GM12892 (cell line): ENCODE results near the gene POLR2A.

Experiments
- DNase-seq: peaks from one replicate; pipeline ENCODE4 v3.0.0; 2011; ENCODE audit not compliant: insufficient read length
- FAIRE-seq: peaks from 2 replicates; lab custom pipeline; 2011; peaks lifted over from hg19 to GRCh38; lab: Jason Lieb, UNC
- POLR2A ChIP-seq: IDR thresholded peaks from 2 replicates; pipeline ENCODE4 v1.6.1; 2011; ENCODE audit warnings: low read depth, low read length, control low read depth
- POLR2AphosphoS5 ChIP-seq: IDR thresholded peaks from 2 replicates; pipeline ENCODE4 v1.6.1; 2011; ENCODE audit warnings: low read depth, low read length, control low read depth
- TAF1 ChIP-seq: IDR thresholded peaks from 2 replicates; pipeline ENCODE4 v1.6.1; 2011; ENCODE audit warnings: low read depth, mild to moderate bottlenecking, control low read depth, low read length, borderline replicate concordance

The POLR2A gene

DNA sequence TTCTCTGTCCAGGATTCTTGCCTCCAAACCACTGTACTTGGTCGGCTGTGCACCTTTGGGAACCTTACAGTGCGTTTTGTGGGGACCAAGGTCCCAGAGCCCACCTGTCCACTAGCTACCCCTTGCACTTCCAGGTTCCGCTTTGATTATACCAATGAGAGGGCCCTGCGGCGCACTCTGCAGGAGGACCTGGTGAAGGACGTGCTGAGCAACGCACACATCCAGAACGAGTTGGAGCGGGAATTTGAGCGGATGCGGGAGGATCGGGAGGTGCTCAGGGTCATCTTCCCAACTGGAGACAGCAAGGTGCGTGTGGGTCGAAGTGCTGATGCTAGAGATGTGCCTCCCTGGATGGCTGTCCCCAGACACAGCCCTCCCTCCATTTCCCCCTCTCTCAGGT lies 18.8 kb downstream of the POLR2A start:
- TF ChIP-seq POLR2A (no peak), POLR2AphosphoS5 (peak; percentile 46; the same call in 1 of the 2 replicates)
- FAIRE-seq (no peak), DNase-seq (no peak)

DNA sequence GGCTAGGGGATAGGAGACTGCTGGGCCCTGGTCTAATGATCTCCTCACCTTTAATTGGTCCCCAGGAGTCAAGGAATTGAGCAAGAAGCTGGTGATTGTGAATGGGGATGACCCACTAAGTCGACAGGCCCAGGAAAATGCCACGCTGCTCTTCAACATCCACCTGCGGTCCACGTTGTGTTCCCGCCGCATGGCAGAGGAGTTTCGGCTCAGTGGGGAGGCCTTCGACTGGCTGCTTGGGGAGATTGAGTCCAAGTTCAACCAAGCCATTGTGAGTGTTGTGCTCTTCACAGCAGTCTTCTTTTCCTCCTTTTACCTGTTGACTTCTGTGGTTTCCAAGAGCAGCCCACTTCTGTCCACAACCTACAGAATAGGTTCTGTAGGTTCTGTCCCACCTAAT lies 19.4 kb downstream of the POLR2A start:
- TF ChIP-seq POLR2A (no peak), POLR2AphosphoS5 (no peak), TAF1 (no peak)
- FAIRE-seq (no peak), DNase-seq (no peak)

GRCh38 chr17:7508145-7508544 lies 24.0 kb downstream of the POLR2A start:
- TF ChIP-seq POLR2A (no peak), POLR2AphosphoS5 (no peak), TAF1 (no peak)
- no peak for FAIRE-seq
- no peak for DNase-seq

DNA sequence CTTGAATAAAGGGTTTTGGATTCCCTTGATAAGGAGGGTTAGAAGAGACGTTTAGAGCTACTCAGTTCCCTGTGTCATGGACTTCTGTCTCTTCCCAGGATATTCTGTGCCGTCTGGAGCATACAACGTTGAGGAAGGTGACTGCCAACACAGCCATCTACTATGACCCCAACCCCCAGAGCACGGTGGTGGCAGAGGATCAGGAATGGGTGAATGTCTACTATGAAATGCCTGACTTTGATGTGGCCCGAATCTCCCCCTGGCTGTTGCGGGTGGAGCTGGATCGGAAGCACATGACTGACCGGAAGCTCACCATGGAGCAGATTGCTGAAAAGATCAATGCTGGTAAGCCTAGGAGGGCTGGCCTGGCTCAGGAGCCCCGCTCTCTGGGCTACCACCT lies 24.7 kb downstream of the POLR2A start:
- TF ChIP-seq TAF1 (no peak), POLR2AphosphoS5 (no peak; the same call in 1 of the 2 replicates), POLR2A (no peak)
- FAIRE-seq (no peak), DNase-seq (no peak)

DNA sequence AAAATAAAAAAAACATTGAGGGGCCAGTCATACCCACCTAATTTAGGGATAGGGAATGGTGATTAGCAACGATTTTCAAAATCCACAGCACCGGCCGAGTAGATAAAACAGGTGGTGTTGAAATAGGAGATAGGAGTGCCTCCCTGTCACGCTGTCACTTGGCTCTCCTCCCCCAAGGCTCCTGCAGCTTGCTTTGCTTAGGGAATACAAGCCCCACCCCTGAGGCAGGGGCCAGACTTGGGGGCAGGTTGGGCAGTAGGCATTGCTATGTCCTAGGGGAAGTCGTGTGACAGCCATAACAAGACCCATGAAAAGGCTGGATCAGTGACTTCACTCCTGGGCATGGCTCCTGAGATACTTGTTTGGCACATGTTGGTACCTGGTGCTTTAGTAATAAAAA lies 25.8 kb downstream of the POLR2A start:
- DNase-seq (no peak), FAIRE-seq (no peak)
- no peak for TF ChIP-seq TAF1
- TF ChIP-seq POLR2AphosphoS5: no peak
- TF ChIP-seq POLR2A: no peak; the same call in 1 of the 2 replicates

DNA sequence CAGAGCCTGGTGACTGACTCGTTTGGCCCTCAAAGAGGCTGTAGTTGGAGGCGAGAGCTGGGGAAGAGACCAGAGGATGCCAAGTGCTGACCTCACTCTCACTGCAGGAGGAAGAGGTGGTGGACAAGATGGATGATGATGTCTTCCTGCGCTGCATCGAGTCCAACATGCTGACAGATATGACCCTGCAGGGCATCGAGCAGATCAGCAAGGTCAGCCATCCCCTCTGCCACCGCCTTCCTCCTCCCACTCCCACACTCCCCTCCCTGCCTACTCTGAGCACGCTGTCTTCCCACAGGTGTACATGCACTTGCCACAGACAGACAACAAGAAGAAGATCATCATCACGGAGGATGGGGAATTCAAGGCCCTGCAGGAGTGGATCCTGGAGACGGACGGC lies 26.9 kb downstream of the POLR2A start:
- FAIRE-seq (no peak), DNase-seq (no peak)
- TF ChIP-seq POLR2AphosphoS5 (peak; percentile 48; the same call in 1 of the 2 replicates), POLR2A (no peak; the same call in 1 of the 2 replicates)

GRCh38 chr17:7512105-7512504 lies 27.9 kb downstream of the POLR2A start:
- no peak for FAIRE-seq
- no peak for DNase-seq
- no peak for TF ChIP-seq TAF1
- TF ChIP-seq POLR2AphosphoS5: peak; percentile 28; the same call in 1 of the 2 replicates
- TF ChIP-seq POLR2A: peak; percentile 36; the same call in 1 of the 2 replicates

- DNase-seq: no peak
- TF ChIP-seq TAF1: no peak
- TF ChIP-seq POLR2A: no peak
- TF ChIP-seq POLR2AphosphoS5: peak; percentile 8; the same call in 1 of the 2 replicates
- FAIRE-seq: no peak
Measured at GRCh38 chr17:7512824-7513540, 28.8 kb downstream of the POLR2A start.

DNA sequence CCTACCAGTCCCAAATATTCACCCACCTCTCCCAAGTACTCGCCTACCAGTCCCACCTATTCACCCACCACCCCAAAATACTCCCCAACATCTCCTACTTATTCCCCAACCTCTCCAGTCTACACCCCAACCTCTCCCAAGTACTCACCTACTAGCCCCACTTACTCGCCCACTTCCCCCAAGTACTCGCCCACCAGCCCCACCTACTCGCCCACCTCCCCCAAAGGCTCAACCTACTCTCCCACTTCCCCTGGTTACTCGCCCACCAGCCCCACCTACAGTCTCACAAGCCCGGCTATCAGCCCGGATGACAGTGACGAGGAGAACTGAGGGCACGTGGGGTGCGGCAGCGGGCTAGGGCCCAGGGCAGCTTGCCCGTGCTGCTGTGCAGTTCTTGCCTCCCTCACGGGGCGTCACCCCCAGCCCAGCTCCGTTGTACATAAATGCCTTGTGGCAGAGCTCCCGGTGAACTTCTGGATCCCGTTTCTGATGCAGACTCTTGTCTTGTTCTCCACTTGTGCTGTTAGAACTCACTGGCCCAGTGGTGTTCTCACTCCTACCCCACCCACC lies 29.8 kb downstream of the POLR2A start:
- TF ChIP-seq TAF1: no peak
- peak; percentile 33; the same call in 1 of the 2 replicates for TF ChIP-seq POLR2AphosphoS5
- no peak for TF ChIP-seq POLR2A
- no peak for FAIRE-seq
- no peak for DNase-seq

DNA sequence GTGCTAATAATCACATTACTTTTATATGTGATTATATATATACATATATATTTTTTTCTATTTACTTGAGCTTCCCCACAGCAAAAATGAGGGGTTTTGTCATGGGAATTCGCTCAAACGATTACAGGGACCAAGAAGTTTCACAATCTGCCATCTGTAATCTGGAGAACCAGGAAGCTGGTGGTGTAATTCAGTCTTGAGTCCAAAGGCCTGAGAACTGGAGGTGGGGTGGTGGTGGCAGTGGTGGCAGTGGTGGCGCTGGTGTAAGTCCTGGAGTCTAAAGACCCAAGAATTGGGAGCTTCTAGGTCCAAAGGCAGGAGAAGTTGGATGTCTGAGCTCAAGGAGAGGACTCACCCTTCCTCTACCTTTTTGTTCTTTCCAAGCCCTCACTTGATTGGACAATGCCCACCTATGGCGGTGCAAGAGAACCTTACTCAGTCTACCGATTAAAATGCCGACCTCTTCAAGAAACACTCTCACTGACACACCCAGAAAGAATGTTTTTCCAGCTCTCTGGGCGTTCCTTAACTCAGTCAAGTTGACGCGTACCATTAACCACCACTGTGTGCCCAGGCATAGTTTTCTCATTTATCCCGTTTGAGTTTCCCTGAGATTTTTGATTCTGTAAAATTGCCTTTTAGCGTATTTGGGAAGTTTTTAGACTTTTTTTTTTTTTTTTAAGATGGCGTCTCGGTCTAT lies 31.9 kb downstream of the POLR2A start:
- DNase-seq (no peak), FAIRE-seq (no peak)
- no peak for TF ChIP-seq TAF1
- TF ChIP-seq POLR2A: no peak
- TF ChIP-seq POLR2AphosphoS5: no peak

DNA sequence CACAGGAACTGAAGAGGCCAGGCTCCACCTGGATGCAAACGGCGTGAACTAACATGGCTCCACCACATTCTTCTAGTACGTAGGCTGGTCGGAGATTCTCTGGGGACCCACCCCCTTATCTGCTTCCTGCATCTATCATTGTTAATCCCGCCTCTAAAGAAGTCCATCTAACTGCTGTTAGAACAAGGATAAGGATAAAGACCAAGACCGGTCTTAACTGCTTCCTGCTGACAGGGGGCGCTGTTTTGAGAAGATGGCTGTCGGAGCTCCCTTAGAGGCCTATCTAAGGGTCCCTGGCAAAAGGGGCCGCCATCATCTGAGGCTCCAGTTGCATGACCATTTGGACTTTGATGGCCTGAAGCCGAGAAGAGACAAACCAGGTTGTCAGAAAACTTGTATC lies 38.9 kb downstream of the POLR2A start:
- DNase-seq (no peak), FAIRE-seq (no peak)
- TF ChIP-seq POLR2A: no peak
- TF ChIP-seq TAF1: no peak
- no peak for TF ChIP-seq POLR2AphosphoS5
